NCI-H1417 treated with DMSO at 0.1 percent for 48 hours (cell line): Measurements from ENCODE around the gene OTOR.
A peak's percentile ranks its signal among the peaks of the same experiment; 100 is the strongest.

Experiments
- DNase-seq: peaks from one replicate; lab custom pipeline; 2025; lab: John Stamatoyannopoulos, UW

Gene OTOR

GRCh38 chr20:16748308-16748900 lies at the start of gene OTOR:
Gene OTOR (plus strand): TSS chr20:16748358. CDS start chr20:16748402, 44 bp downstream.
- no peak for DNase-seq

- no peak for DNase-seq
Measured at GRCh38 chr20:16699293-16699692, 48.9 kb upstream of the OTOR start.

GRCh38 chr20:16701296-16701695 lies 46.9 kb upstream of the OTOR start:
- no peak for DNase-seq

- DNase-seq = no peak
Measured at GRCh38 chr20:16703570-16703969, 44.6 kb upstream of the OTOR start.

- no peak for DNase-seq
Measured at GRCh38 chr20:16707674-16708073, 40.5 kb upstream of the OTOR start.

- no peak for DNase-seq
Measured at GRCh38 chr20:16708602-16709001, 39.6 kb upstream of the OTOR start.

GRCh38 chr20:16709017-16709416 lies 39.1 kb upstream of the OTOR start:
- DNase-seq = no peak

GRCh38 chr20:16710781-16711180 lies 37.4 kb upstream of the OTOR start:
- no peak for DNase-seq

GRCh38 chr20:16711661-16712258 lies 36.4 kb upstream of the OTOR start:
- no peak for DNase-seq

GRCh38 chr20:16712511-16712947 lies 35.6 kb upstream of the OTOR start:
- DNase-seq = no peak

GRCh38 chr20:16713066-16713465 lies 35.1 kb upstream of the OTOR start:
- DNase-seq = no peak

- no peak for DNase-seq
Measured at GRCh38 chr20:16714242-16714641, 33.9 kb upstream of the OTOR start.

- DNase-seq = no peak
Measured at GRCh38 chr20:16714751-16715150, 33.4 kb upstream of the OTOR start.

GRCh38 chr20:16719421-16719820 lies 28.7 kb upstream of the OTOR start:
- no peak for DNase-seq

- DNase-seq = no peak
Measured at GRCh38 chr20:16729080-16729479, 19.1 kb upstream of the OTOR start.

GRCh38 chr20:16729565-16730460 lies 18.3 kb upstream of the OTOR start, which contains the start of gene SNRPB2:
Gene SNRPB2 (plus strand): TSS chr20:16730026. CDS start chr20:16731703, 1,677 bp downstream.
- DNase-seq = peak; percentile 63

- no peak for DNase-seq
Measured at GRCh38 chr20:16732506-16733152, 15.5 kb upstream of the OTOR start.

- DNase-seq = no peak
Measured at GRCh38 chr20:16740365-16741072, 7.6 kb upstream of the OTOR start.

- no peak for DNase-seq
Measured at GRCh38 chr20:16744178-16744807, 3.9 kb upstream of the OTOR start.

GRCh38 chr20:16745204-16745603 lies 3.0 kb upstream of the OTOR start:
- no peak for DNase-seq

GRCh38 chr20:16747291-16747811 lies 807 bp upstream of the OTOR start:
- DNase-seq = no peak
